MCF 10A (cell line): ENCODE results near the gene UNKL. TPM values are rescaled to one million over a fixed set of nuclear protein-coding genes. Genes with fewer than 3 reads are reported as not detected.

Experiments
- BruUV-seq: library from RNA; stranded (reverse); fragments of 400-500 nt; replicated peaks from 2 replicates; lab custom pipeline; 2021; lab: Mats Ljungman, UMichigan
- CTCF ChIA-PET: fragments of 300-600 bp; sonication (Branson Sonifier 250); formaldehyde crosslinking; extraction: SDS; loops from one replicate; lab custom pipeline; 2021; ENCODE audit warnings: antibody characterized with exemption, inconsistent platforms; lab: Yijun Ruan, JAX
- POLR2A ChIA-PET: fragments of 300-600, 350-650 bp; sonication (Branson Sonifier 250); formaldehyde crosslinking; extraction: SDS; loops from one replicate; lab custom pipeline; 2020; ENCODE audit warnings: antibody characterized with exemption, inconsistent platforms; lab: Yijun Ruan, JAX
- DNase-seq: peaks from one replicate; pipeline ENCODE4 v3.0.0-alpha.2; 2018; ENCODE audit not compliant: unreplicated experiment
- H3K27ac Mint-ChIP-seq: one replicate; pipeline ENCODE4 v1.8.0; 2022; ENCODE audit warnings: mild to moderate bottlenecking, low read depth, mixed read lengths; ENCODE audit not compliant: unreplicated experiment
- H3K27me3 Mint-ChIP-seq: one replicate; pipeline ENCODE4 v1.8.0; 2022; ENCODE audit warnings: mixed read lengths; ENCODE audit not compliant: insufficient read depth, unreplicated experiment
- H3K36me3 Mint-ChIP-seq: one replicate; pipeline ENCODE4 v1.8.0; 2022; ENCODE audit warnings: mild to moderate bottlenecking, moderate library complexity, mixed read lengths; ENCODE audit not compliant: insufficient read depth, unreplicated experiment
- H3K4me1 Mint-ChIP-seq: one replicate; pipeline ENCODE4 v1.8.0; 2022; ENCODE audit warnings: mixed read lengths; ENCODE audit not compliant: insufficient read depth, unreplicated experiment
- H3K4me3 Mint-ChIP-seq: one replicate; pipeline ENCODE4 v1.8.0; 2022; ENCODE audit warnings: mild to moderate bottlenecking, moderate library complexity, mixed read lengths; ENCODE audit not compliant: unreplicated experiment
- H3K9me3 Mint-ChIP-seq: one replicate; pipeline ENCODE4 v1.8.0; 2022; ENCODE audit warnings: mixed read lengths; ENCODE audit not compliant: unreplicated experiment
- intact Hi-C: fragments of 100-400 bp; cut with micrococcal nuclease; formaldehyde crosslinking; loops from 2 replicates; pipeline ENCODE4 v1.14.1; 2022
- total RNA-seq: library from RNA; stranded (reverse); gene quantifications from 2 replicates; pipeline ENCODE4 v1.2.3, GENCODE V29; 2022
- TF ChIP-seq, protein P1 (sequence below): fragments of 200-600 bp; IDR thresholded peaks from one replicate; pipeline ENCODE4 v1.8.0; 2022; ENCODE audit warnings: antibody characterized with exemption, mild to moderate bottlenecking; ENCODE audit not compliant: unreplicated experiment

The UNKL gene
- total RNA-seq, 1 experiment from 2014 or later = 12.3 TPM

GRCh38 chr16:1346422-1347285 lies 67.8 kb downstream of the UNKL start:
- DNase-seq = no peak
- H3K27me3 Mint-ChIP-seq = no peaks in the 10 kb centered on the region
- TF ChIP-seq, protein P1, sequence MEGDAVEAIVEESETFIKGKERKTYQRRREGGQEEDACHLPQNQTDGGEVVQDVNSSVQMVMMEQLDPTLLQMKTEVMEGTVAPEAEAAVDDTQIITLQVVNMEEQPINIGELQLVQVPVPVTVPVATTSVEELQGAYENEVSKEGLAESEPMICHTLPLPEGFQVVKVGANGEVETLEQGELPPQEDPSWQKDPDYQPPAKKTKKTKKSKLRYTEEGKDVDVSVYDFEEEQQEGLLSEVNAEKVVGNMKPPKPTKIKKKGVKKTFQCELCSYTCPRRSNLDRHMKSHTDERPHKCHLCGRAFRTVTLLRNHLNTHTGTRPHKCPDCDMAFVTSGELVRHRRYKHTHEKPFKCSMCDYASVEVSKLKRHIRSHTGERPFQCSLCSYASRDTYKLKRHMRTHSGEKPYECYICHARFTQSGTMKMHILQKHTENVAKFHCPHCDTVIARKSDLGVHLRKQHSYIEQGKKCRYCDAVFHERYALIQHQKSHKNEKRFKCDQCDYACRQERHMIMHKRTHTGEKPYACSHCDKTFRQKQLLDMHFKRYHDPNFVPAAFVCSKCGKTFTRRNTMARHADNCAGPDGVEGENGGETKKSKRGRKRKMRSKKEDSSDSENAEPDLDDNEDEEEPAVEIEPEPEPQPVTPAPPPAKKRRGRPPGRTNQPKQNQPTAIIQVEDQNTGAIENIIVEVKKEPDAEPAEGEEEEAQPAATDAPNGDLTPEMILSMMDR = no peak
- ChIA-PET POLR2A (interaction anchor here (0.9 to 1.2 kb wide), 3 partner anchors 20 to 74 kb away, joined by 3 to 4 read pairs (median 3); no protein-coding TSS in a partner anchor), CTCF (interaction anchor here (0.6 kb wide), 3 partner anchors 24 to 231 kb away, joined by 3 read pairs; no protein-coding TSS in a partner anchor)
- peaks cover 6% of the 10 kb centered on the region for H3K36me3 Mint-ChIP-seq
- H3K9me3 Mint-ChIP-seq = no peaks in the 10 kb centered on the region
- H3K27ac Mint-ChIP-seq = no peak overlapping the region
- H3K4me3 Mint-ChIP-seq = no peak overlapping the region
- intact Hi-C loops = no loop called here
- BruUV-seq = no TSS peak
- H3K4me1 Mint-ChIP-seq = peaks cover 13% of the 10 kb centered on the region

- TF ChIP-seq, protein P1 = no peak
- H3K4me1 Mint-ChIP-seq = peaks cover 13% of the 10 kb centered on the region
- no TSS peak for BruUV-seq
- CTCF ChIA-PET = interaction anchor here (0.6 kb wide), 3 partner anchors 23 to 703 kb away, joined by 3 read pairs; no protein-coding TSS in a partner anchor
- no peaks in the 10 kb centered on the region for H3K9me3 Mint-ChIP-seq
- H3K27me3 Mint-ChIP-seq = no peaks in the 10 kb centered on the region
- no peak overlapping the region for H3K27ac Mint-ChIP-seq
- intact Hi-C loops = no loop called here
- no peak overlapping the region for H3K4me3 Mint-ChIP-seq
- no peak for DNase-seq
- POLR2A ChIA-PET = interaction anchor here (0.9 to 1.2 kb wide), 3 partner anchors 20 to 75 kb away, joined by 3 to 4 read pairs (median 3); no protein-coding TSS in a partner anchor
- peaks cover 6% of the 10 kb centered on the region for H3K36me3 Mint-ChIP-seq
Measured at GRCh38 chr16:1345651-1346421, 68.7 kb downstream of the UNKL start.

GRCh38 chr16:1345087-1345486 lies 69.4 kb downstream of the UNKL start:
- no peaks in the 10 kb centered on the region for H3K9me3 Mint-ChIP-seq
- ChIA-PET CTCF (no interaction called here), POLR2A (no interaction called here)
- no peak overlapping the region for H3K27ac Mint-ChIP-seq
- BruUV-seq = no TSS peak
- TF ChIP-seq, protein P1 = no peak
- peaks cover 13% of the 10 kb centered on the region for H3K4me1 Mint-ChIP-seq
- H3K36me3 Mint-ChIP-seq = peaks cover 6% of the 10 kb centered on the region
- H3K27me3 Mint-ChIP-seq = no peaks in the 10 kb centered on the region
- intact Hi-C loops = no loop called here
- H3K4me3 Mint-ChIP-seq = no peak overlapping the region
- no peak for DNase-seq

DNA sequence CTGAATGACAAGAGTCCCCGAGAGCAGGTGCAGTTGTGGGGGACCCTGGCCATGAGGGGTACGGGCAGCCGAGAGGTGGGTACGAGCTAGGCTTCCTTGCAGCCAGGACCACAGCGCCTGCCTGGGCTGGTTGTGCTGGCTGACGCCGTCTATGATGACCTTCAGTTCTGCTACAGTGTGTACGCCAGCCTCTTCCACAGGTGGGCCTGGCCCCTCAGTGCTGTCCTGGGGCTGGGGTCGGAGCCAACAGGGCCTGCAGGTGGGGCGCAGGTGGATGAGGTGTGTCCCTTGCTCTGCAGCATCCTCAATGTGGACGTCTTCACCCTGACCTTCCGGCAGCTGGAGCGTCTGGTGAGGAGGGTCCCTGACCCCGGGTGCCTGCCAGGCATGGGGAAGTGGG lies 70.0 kb downstream of the UNKL start:
- no TSS peak for BruUV-seq
- Mint-ChIP-seq H3K4me1 (peaks cover 13% of the 10 kb centered on the region), H3K27ac (no peak overlapping the region), H3K9me3 (no peaks in the 10 kb centered on the region), H3K27me3 (no peaks in the 10 kb centered on the region), H3K4me3 (no peak overlapping the region), H3K36me3 (peaks cover 6% of the 10 kb centered on the region)
- TF ChIP-seq, protein P1 = no peak
- ChIA-PET CTCF (no interaction called here), POLR2A (interaction anchor here (0.6 kb wide), 1 partner anchor 532 kb away, joined by 3 read pairs; no protein-coding TSS in a partner anchor)
- no peak for DNase-seq
- intact Hi-C loops = no loop called here
